ENCODE measurements around the gene PKHD1.

The PKHD1 gene

DNA sequence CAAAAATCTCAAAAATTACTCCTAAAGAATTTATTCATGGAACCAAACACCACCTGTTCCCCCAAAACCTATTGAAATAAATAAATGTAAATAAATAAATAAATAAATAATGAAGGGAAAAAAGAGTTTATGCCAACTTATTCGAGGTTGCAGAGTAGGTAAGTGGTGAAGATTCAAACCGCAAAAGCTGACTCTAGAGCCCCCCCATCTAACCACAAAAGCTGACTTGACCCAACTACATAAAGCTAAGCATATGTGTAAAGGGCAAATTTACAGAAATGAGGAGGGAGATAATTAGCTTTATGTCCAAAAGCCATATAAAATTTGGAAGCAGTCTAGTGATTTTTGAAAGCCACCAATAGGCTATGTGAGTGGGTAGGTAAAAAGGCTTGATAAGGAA, 486.9 kb downstream of the PKHD1 start:
- no peak for DNase-seq

DNA sequence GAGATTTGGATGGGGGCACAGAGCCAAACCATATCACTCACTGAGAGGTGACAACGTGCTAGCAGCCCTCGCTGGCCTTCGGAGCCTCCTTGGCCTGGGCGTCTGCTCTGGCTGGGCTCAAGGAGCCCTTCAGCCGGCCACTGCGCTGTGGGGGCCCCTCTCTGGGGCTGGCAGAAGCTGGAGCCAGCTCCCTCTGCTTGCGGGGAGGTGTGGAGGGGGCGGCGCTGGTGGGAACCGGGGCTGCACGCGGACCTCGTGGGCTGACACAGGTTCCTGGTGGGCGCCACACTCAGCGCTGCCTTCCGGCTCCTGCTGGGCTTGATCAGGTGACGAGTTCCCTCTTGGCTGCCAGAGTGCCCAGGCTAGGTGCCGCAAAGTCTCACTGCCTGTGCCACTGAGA, 489.2 kb downstream of the PKHD1 start:
- DNase-seq, result no peak

GRCh38 chr6:51594981-51595380, 492.4 kb downstream of the PKHD1 start:
- DNase-seq, result no peak

GRCh38 chr6:51585264-51585663, 502.1 kb downstream of the PKHD1 start:
- no peak for DNase-seq

GRCh38 chr6:51584163-51584562, 503.2 kb downstream of the PKHD1 start:
- DNase-seq, result no peak

DNA sequence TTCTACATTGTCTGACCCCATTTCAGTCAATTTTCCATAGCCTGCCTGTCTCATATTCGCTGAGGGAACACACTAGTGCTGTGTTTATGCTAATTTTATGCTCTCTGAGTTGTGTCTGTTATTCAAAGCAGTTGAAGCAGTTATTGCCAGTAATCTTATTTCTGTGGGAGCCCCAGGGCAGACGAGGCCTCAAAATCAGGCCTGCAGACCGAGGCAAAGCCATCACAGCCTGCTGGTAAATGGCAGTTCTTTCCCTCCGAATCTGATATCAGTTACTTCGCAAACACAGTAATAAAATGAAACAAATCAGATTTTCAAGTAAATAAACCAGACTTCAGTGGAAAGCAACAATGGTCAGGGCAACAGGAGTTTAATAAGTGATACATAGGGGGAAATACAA, 508.4 kb downstream of the PKHD1 start:
- DNase-seq, result no peak

DNA sequence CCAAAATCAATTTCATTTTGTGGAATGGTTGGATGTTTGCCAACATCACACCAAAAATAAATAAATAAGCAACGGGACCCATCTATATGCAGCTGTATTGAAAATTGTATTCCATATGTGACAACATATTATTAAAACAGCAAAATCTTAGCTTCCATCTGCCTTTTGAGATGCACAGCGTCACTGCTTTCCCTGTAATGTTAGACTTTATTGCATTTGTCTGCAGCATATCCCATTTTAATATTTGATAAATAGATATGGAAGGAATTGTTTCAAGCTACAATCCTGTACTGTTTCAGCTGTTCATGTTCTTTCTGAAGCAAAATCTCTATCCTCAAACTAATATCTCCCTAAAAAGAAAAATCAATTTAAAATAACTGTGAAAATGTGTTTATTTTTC, 509.1 kb downstream of the PKHD1 start:
- no peak for DNase-seq

- DNase-seq, result no peak
Observed at GRCh38 chr6:51574040-51574439, 513.4 kb downstream of the PKHD1 start.

- no peak for DNase-seq
Observed at GRCh38 chr6:51571168-51571567, 516.2 kb downstream of the PKHD1 start.

DNA sequence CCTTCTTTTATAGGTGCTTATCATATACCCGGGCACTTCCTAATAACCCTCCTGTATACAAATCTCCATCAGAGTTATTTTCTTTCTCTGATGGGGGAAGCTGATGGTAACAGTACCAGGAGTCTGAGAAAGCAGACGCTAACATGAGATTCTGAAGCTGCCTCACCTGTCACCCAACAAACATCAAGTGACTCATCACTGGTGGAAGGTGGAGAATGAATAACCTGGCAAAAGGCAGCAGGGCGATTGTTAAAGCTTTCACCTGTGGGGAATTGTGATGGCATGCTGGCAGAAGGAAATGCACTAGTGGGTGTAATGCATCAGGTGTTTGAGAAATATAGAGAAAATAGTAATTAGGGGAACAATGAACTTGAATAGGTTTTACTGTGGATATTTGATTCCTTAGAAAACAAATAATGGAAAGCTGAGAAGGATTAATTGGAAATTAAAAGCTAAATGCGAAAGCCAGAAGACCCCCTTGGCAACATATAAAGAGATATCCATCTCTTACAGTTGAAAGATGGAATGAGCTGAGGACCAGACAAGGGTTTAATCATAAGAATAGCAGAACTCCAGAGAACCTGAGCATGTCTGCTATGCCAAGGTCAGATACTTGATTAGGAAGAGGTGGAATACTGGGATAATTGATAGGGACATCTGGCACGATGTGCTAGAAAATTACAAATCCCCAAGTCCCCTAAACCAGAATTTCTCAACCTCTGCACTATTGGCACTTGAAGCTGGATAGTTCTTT, 517.1 kb downstream of the PKHD1 start:
- DNase-seq, result no peak

DNA sequence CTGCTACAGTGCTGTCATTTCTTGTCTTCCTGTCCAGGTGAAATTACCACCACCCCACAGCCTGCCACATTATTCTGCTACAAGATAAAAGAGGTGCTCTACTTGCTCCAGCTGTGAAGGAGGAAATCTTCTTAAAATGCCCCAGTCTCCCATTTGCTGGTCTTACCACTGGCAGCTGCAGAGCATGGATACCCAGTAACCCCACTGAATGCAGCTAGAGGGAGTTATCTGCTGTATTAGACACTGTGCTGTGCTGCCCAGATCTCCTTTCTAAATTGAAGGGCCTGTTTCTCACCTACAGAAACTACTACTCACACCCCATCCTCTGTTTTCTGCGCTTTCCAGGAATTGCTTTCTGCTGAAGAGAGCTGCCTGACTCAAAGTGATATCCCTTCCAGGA, 517.8 kb downstream of the PKHD1 start:
- DNase-seq, result no peak

- DNase-seq, result no peak
Observed at GRCh38 chr6:51568771-51569170, 518.6 kb downstream of the PKHD1 start.

DNA sequence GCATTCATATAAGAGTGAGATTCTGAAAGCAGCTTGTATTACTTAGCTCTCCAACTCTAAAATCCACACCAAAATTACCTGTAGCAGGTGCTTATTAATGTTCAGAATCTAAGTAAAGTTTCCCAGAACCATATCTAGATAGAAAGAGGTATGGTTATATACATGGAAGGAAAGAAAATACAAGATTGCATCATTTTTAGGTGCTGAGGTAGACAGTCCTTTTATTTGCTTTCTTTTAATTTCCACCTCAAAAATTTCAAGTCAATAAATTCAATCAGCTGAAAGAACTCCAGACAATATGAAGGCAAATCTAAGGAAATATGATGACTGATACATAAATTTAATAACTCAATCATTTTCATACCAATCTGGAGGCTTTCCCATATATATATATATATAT, 521.9 kb downstream of the PKHD1 start:
- no peak for DNase-seq

Data from T1000 (cell line).